SW 1271 (cell line): Measurements from ENCODE around the gene UBE4A.

Experiments used
- DNase-seq, 2 experiments: peaks; one replicate each; lab custom pipeline; 2025; lab: John Stamatoyannopoulos, UW

UBE4A gene, protein sequence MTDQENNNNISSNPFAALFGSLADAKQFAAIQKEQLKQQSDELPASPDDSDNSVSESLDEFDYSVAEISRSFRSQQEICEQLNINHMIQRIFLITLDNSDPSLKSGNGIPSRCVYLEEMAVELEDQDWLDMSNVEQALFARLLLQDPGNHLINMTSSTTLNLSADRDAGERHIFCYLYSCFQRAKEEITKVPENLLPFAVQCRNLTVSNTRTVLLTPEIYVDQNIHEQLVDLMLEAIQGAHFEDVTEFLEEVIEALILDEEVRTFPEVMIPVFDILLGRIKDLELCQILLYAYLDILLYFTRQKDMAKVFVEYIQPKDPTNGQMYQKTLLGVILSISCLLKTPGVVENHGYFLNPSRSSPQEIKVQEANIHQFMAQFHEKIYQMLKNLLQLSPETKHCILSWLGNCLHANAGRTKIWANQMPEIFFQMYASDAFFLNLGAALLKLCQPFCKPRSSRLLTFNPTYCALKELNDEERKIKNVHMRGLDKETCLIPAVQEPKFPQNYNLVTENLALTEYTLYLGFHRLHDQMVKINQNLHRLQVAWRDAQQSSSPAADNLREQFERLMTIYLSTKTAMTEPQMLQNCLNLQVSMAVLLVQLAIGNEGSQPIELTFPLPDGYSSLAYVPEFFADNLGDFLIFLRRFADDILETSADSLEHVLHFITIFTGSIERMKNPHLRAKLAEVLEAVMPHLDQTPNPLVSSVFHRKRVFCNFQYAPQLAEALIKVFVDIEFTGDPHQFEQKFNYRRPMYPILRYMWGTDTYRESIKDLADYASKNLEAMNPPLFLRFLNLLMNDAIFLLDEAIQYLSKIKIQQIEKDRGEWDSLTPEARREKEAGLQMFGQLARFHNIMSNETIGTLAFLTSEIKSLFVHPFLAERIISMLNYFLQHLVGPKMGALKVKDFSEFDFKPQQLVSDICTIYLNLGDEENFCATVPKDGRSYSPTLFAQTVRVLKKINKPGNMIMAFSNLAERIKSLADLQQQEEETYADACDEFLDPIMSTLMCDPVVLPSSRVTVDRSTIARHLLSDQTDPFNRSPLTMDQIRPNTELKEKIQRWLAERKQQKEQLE

DNA sequence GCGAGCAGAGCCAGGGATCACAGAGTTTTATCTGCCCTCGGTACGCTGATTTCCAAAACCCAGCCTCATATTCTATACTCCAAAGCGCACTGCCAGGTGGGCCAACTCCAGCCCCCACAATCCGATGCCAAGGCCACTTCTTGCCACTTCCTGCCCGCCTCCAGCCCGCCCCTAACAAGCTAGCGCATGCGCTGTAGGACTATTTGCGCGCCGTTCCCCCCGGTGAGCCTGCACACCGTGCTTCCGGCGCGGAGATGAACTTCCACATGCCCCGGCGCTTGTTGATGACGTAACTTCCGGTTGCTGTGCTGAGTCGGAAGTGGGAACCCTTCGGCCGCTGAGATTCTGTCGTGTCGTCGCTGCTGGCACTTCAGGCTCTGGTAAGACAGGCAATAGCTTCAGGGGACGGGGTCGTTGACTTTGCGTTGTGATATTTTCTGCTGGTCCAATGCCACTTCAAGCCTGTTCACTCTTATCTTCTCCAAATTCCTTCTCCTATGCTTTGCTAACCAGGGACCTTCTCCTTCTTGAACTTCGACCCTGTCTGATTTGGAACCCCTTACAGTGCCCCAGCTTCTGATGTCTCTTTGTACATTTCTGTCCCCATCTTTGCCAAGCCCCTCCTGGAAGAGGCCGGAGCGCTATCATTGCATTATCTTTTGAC, at the start of gene UBE4A:
UBE4A (plus strand) TSS at position 306 of the 664 bp plus-strand sequence. CDS start 5,481 bp downstream, outside the sequence.
- DNase-seq, result peak; percentile 56 to 77

DNA sequence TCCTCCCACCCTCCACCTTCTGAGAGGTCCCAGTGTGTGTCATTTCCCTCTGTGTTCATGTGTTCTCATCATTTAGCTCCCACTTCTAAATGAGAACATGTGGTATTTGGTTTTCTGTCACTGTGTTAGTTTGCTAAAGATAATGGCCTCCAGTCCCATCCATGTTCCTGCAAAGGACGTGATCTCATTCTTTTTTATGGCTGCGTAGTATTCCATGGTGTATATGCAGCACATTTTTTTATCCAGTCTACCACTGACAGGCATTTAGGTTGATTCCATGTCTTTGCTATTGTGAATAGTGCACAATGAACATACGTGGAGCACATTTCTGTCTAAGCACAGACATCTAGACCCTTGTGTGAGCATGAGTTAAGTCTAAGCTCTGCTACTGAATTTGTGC, 49.1 kb upstream of the UBE4A start:
- no peak for DNase-seq

DNA sequence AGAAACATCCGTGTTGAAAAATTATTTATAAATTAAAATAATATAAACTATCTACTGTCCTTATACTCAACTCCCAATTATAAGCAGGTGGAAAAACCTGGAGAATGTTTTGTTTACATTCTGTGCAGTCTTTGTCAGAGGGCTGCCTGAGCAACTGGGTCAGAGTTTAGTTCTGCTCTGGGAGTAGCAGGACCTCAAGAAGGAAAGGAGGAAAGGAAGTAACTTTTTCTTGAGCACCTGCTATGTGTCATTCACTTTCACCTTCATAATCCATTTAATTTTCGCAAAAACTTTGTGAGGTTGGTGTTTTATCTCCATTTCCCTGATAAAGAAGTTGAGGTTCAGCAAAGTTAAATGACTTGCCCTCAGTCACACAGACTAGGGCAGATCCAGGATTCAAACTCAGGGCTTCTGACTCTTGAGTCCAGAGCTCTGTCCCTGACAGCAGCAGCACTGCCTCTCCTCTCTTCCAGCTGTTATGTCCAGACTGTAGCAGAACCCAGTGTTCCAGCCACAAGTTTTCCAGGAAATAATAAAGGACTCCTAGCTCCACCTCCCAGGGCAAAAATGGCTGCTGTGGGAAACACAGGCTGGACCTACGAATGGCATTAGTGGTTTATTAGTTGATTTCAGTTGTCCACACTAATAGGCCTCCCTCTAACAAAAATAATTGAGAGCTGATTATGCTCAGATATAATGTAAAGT, 48.5 kb upstream of the UBE4A start:
- no peak for DNase-seq

DNA sequence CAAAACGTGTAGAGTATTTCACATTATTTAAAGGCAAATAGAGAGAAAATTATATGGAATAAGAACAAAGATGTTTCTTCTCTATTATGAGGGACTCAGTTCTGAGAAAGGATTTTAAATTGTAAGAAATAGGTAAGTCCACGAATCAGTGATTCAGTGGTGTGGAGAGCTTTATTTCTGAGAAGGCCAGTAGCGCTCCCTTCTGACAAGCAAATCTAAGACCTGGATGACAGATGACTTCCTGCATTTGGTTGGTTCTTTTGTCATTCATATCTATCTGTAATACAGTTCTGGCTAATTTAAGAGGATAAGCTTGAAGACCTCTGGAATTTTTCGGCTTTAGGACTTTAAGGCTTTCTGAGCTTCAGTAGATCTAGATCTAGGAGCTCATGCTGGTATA, 47.9 kb upstream of the UBE4A start:
- DNase-seq, result no peak

DNA sequence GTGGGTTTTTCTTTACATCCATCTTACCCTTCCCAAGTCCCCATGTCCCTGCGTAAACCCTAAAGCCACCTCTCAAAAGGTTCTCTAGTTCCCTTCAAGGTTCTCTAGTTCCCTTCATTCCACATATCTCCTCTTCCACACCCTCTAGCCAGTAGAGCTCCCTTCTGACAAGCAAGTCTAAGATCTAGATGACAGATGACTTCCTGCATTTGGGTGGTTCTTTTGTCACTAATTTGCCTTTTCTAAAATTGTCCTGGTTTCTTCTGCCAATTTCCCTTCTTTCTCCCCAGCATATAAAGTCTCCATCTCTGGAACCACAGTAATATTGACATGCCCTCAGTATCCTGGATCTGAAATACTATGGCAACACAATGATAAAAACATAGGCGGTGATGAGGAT, 47.1 kb upstream of the UBE4A start:
- DNase-seq, result no peak

DNA sequence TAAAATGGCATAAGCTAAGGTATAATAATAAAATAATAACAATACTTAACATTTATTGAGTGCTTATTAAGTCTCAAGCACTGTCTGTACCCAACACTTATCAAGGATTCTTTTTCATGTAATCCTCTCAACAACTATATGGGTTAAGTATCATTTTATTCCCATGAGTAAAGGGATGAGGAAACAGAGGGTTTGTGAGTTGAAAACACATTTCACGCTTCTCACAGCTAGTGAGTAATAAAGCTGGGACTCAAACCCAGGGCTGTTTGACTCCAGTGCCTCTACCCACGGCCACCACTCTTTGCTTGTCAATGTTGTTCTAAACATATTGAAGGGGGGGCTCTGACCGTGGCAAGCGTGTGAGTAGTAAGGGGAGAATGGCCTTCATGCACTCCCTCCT, 46.2 kb upstream of the UBE4A start:
- no peak for DNase-seq

DNA sequence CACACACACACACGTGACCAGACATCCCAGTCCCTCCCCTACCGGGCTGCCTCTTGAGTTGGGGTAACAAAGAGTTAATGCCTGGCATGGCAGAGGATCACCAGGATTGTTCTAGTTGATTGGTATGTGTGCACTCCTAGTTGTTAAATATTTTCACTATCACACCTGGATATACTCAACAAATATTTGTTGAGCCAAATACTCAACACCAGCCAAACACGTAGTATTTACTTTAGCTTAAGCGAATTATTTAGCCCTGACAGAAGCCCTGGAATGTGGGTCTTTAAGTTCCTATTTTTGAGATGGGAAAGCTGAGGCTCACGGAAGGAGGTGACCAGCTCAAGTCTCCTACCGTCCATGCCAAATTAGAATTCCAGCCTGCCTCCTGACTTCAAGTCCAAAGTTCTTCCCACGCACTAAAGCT, 44.4 kb upstream of the UBE4A start:
- no peak for DNase-seq

DNA sequence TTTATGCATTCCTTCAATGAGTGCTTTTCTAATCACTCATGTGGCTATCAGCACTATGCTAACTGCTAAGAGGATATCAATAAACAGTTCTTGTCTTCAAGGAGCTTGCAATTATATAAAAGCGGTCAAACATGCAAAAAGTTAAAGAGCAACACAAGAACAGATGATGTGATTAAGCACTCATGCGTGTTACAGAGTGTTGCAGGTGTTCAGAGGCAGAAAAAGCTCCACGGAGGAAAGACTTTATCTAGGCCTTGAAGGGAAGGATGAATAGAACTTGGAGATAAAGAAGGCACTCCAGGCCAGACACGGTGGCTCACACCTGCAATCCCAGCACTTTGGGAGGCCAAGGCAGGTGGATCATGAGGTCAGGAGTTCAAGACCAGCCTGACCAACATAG, 41.3 kb upstream of the UBE4A start:
- no peak for DNase-seq

DNA sequence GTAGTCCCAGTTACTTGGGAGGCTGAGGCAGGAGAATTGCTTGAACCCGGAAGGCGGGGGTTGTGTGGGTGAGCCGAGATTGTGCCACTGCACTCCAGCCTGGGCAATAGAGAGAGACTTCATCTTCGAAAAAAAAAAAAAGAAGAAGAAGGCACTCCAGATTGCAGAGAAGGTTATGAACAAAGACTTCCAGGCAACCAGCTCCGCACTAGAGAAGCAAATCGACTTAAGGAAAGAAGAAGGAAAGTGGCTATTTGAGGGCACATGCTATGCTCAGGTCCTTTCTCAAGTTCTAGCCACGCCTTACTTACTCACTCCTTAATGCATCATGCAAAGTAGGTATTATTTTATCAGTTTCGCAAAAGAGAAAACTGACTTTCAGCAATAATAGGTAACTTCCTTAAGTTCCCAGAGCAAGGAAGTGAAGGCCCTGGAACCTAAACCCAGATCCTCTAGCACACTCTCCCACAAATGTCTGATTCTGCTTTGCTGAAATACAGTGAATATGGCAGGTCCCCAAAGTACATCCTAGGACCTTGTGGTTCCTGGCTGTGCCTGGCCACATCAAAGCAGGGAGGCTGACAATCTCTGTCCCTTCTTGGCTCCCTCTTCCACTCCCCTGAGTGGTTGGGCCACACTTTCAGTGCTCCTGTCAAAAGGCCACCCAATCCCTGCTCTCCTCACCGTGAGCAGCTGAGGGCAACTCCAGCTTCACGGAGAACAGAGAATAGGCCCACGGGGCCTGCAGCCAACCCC, 40.6 kb upstream of the UBE4A start:
- DNase-seq, result no peak

DNA sequence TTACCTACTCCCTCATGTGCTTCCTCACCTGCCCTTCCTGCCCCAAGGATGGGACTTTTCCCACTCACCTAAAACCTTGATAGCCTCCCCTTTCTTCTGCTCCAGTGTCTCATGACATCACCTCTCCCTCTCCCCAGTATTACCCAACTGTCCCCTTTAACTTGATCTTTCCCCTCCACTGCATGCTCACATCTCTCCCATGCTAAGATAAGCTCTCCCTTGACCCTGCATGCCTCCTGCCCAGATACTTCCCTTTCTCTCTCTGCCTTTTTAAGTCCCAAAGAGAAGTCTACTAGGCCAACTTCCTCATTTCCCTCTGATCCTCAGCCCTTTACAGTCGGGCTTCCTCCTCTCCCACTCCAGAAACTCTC, 40.1 kb upstream of the UBE4A start:
- no peak for DNase-seq

DNA sequence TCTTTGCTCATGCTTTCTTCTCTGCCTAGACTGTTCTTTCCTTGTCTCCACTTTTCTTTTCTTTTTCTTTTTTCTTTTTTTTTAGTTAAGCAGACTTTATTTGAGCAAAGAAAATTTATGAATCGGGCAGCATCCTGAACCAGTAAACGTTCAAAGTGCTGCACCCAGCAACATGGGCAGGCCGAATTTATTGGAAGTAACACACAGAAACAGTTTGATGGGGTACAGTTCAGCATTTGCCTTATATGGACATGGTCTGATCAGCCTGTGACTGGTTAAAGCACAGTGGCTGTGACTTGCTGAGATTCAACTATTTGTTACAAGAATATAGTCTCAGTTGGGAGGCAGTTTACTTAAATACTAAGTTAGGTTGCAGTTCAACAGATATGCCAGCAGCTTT, 38.9 kb upstream of the UBE4A start:
- DNase-seq, result no peak

DNA sequence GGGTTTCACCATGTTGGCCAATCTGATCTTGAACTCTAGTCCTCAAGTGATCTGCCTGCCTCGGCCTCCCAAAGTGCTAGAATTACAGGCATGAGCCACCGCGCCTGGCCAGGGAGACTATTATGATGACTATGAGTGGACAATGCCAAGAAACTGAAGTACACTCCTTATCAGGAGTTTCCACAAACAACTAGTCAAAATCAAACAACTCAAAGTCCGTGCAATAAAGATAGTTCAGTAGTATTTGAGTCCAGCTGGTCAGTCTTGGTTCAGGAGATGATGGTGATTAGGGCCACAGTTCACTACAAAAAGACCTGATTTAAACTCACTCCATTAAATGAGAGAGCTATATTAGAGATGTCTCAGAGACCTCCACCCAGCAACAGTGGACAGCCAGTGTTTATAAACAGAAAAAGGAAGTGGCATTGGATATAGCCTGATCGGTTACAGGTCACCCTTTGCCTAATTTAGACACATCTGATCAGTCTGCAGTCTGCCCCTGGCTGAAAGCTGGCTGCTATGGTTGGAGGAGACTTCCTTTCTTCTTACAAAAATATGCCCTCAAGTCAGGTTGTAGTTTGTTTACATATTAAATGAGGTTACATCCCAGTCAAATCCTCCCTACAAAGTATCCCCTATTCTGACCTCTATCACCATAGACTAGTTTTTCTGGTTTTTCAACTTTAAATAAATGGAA, 37.9 kb upstream of the UBE4A start:
- DNase-seq, result no peak

DNA sequence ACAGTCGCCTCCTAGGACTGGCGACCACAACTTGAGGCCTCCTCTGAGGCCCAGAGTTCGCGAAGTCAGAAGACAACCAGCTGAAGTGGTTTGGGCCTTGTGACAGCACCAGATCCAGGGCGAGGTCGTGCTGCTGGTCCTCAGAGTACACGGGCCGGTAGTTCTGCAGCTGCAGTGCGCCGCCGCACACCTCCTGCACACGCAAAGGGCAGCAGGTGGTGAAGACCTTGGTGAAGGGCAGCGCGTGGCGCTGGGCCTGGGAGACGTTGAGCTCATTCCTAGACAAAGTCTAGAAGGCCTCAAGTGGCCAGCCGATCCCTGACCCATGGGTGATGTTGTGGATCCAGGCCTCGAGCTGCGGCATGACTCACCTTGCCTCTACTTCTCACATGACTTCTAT, 36.7 kb upstream of the UBE4A start:
- no peak for DNase-seq

DNA sequence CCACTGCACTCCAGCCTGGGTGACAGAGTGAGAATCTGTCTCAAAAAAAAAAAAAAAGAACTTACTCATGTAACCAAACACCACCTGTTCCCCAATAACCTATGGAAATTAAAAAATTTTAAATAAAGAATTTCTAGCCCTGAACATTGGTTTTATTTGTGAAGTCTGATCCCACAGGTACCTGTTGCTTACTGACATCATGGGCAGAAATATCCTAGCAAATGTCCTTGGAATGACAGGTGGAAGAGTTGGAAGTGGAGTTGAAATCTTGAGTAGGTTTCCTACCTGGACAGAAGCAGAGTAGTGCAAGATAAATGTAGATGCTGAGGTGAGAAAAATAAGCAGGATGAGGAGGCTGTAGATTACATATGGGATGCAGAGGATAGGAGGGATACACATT, 34.1 kb upstream of the UBE4A start:
- no peak for DNase-seq

DNA sequence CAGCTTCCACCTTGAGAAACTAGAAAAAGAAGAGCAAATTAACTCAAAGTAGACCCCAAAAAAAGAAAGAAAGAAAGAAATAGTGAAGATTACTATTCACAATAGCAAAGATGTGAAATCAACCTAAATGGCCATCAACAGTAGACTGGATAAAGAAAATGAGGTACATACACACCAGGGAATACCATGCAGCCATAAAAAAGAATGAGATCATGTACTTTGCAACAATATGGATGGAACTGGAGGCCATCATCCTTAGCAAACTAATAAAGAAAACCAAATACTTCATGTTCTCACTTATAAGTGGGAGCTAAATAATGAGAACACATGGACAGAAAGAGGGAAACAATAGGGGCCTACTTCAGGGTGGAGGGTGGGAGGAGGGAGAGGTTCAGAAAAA, 30.7 kb upstream of the UBE4A start:
- no peak for DNase-seq

DNA sequence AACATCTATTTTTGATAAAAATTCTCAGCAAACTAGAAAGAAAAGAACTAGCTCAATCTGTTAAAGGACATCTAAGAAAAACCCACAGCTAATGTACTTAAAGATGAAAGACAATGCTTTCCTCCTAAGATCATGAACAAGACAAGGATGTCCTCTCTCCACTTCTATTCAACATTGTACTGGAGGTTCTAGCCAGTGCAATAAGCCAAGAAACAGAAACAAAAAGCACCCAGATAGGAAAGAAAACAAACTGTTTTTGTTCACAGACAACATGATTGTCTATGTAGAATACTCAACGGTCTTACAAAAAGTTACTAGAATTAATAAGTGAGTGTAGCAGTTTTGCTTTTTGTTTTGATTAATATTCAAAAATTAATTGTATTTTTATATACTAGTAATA, 24.7 kb upstream of the UBE4A start:
- no peak for DNase-seq

DNA sequence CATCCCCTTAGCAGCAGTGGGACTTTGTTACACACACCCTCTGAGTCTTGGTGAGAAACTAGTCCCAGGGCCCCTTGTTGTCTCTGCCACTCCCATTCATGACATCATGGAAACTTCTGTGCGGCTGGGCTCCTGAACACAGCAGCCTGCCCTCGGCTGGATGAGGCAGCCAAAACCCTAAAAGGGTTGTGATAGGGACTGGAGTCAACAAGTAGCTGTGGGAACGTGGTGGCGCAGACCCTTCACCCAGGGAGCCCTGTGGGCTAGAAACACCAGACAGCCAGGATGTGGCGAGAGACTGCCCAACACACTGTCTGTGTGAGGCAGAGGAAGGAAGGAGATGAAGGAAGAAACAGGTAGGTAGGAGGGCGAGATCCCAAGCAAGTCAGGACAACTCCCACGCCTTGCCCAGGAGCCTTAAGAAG, 20.8 kb upstream of the UBE4A start:
- DNase-seq, result no peak

DNA sequence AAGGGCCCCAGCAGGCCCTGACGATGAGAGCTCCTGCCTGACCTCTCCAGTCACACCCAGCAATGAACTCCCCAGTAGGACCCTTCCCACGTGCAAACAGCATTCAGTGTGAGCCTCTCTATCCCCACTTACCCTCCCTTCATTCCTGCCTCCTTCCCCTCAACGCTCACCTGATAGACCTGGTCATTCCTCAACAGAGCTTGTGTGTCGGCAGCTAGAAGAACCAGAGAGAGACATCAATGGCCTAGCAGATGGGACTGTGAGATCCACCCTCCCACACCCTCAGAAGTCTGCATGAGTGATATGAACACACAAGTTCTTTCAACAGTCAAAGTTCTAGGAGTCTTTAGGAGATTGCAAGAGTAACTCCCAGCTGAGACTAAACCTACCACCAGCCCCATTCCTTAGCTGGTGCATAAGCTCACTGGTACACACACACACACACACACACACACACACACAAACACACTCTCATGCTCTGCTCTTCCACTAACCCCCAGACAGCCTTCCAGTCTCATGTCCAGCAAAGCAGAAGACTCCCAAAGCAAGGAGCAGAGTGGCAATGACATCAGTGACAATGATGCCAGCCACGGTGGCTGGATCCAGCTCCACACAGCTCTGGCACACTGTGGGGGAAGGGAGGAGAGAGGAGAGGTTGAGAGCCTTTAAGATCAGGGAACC, 20.0 kb upstream of the UBE4A start:
- DNase-seq, result no peak

DNA sequence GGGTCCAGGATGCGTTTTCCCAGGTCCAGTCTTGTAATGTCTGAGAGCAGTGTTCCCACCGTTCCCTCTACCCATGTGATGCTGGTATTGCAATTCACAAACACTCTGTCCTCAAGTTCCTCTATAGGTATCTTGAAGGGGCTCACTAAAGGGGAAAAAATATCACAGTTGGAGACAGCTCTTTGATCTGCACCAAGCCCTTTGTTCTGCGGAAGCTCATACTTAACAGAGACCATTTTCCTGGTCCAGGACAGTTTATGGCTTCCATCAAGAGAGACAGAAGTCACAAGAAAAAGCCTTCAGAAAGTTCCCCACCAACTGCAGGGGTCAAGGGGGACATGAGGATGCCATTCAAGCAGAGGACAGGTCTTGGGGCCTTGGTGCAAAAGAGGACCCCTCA, 19.0 kb upstream of the UBE4A start:
- no peak for DNase-seq

DNA sequence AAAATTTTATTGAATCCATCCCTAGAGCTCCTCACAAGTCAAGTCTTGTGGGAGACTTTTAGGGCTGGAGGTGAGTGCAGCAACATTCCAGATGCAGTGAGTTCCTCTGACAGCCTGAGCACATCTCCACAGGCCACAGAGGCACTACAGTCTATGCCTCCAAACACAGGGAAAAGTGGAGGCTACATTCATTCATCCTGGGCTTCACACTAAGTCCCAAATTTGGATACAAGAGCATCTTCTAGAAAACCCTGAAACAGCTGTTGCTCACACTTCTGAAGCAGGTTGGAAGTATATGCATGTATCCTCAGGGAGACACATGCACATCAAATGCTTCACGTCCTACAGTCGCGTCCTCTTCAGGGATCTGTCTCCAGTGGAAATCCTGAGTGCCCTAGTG, 18.1 kb upstream of the UBE4A start:
- no peak for DNase-seq
